NCI-H1694 treated with DMSO at 0.1 percent for 48 hours (cell line): ENCODE measurements around the gene BID.

Source experiments
- DNase-seq: peaks from one replicate; lab custom pipeline; 2025; lab: John Stamatoyannopoulos, UW

The BID gene

DNA sequence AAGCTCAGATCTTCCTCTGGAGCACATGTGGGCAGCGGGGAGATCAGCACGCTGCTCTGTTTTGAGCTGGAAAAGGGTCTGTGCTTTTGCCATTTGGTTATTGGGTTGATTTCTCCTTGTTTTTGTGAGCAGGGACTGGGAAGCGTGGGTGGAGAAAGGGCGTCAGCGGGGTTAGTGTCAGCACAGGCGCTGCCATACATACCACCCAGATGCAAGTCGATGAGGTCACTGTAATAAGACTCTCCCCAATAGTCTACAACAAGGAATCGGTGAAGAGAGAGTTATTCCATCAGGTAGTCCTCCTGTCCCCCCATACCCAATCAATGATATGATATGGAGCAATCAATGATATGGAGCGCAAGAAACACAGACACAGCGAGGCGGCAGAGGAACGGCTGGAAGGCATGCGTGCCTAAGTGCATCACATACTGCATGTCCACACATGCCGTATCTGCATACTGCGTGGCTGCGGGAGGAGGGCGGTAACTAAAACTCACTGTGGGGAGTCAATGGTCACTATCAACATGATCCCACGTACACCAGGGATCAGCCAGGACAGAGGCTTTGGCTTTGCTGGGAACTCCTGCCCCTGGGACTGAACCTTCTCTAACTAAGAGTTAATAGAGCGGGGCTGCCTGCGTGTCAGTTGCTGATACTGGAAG lies 29.5 kb upstream of the BID start:
- no peak for DNase-seq

DNA sequence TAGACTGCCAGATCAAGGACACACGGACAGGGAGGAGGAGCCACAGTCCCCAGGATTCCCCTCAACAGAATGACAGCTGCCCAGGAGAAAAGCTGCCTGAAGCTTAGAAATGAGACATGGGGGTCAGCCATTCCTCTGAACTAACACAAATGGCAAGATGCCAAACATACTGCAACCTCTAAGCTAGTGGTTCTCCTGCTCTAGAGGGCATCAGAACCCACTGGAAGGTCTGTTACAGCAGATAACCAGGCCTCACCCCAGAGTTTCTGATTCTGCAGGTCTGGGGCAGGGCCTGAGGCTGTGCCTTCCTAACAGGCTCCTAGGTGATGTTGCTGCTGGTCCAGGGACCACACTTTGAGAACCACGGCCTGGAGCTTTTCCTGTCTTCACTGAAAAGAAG lies 28.6 kb upstream of the BID start:
- DNase-seq = no peak

DNA sequence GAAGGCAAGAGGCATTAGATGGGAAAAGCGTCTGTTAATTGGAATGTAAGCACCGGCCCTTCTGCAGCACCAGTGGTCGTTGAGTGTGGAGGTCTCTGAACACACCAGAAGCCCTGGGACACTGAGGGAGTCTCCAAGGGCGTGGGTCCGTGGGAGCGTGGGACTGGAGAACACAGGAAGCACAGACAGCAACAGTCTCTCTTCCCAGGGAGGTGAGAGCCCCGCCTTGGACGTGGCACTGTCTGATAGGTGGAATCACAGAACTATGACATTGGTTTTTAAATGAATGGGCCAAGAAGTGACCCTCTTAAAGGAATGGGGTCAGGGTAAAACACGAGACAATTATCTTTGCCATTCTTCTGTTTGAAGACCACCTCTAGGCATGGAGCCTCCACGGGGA lies 28.1 kb upstream of the BID start:
- DNase-seq = no peak

DNA sequence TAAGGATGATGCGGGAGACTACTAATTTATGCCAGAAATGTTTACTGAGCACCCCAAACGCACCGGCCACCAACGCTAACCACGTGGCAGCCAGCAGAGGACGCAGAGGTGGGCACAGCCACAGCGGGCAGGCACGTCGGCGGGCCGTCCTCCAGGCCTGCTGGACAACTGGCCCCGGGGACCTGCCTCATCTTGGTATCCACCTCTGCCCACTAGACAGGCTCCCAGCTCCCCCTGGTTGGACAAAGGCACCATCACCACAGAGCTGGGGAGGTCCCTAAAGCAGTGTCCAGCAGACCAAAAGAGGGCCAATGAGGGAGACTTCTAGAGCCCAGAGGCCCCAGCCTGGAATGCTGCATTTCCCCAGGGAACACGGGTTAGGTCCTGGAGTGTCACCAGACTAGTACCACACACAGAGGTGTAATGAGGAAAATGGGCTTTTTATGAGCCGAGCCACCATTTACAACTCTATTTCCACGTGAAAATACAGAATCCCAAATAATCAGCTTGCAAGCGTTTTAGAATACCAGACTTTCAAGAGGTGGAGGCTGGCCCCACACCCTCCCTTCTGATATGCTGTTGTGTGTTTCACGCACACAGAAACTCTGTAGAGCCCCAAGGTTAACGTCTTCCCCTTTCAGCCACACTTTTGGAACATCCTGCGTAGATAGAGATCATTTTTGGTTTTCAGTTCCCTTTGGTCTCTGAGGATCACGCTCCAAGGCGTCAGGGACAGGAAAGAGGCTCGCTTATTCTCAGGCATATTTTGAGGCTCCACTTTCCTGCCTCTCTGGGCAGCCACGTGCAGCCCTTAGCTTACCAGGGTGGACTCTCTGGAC lies 23.7 kb upstream of the BID start:
- no peak for DNase-seq

DNA sequence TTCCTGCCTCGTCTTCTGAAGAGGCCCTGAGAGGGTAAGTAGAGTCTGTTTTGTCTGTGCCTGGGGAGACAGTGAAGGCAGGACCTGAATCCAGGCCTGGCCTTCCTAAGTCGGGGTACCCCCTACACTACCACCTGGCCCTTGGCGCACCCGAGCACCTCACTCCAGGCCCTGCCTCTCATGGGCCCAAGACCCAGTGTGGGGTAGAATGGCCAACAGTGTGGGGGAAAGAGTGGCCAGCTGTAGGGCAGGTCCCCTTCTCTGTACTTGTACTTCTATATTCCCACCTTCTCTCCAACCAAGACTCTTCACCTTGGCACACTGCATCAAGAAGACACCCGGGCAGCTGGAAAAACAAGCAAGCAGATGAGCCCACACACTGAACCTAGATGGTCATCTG lies 22.4 kb upstream of the BID start:
- no peak for DNase-seq

DNA sequence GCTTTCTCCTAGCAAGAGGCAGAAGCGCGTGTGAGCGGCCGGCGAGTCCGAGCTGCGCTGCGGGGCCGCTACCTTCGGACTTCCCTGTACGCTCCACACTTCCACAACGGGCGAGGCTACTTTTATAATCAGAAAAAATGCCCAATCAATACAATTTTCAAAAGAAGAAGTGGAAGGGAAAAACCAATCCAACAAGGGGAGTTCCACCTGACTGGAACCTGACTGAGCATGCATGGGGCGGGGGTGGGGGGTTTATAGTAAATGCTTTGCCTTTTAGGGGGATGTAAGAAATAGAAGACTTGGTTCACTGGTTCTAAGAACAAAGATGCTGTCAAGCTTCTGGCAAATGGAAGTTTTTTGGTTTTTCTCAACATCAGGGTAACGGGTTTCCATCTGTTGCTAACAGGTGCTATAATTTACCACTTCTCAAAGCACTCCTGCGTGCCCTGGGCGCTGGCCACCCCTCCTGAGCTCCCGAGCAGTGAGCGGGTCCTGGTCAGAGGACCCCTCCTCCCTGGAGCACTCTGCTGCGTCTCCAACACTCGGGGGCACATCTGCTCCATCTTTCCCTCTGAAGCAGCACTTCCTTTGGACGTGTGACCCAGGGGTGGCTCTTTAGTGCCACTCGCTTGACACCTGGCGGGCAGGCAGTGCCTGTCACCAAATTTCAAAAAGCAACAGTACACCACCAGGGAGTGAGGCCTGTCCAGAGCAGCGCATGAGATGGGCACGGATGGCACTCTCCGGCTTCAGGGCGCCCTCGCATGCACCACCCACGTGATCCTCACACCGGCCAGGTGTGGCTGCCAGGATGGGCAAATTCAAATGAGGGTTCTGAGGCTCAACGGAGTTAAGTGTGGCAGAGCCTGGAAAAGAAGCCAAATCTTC lies 21.6 kb upstream of the BID start:
- no peak for DNase-seq

DNA sequence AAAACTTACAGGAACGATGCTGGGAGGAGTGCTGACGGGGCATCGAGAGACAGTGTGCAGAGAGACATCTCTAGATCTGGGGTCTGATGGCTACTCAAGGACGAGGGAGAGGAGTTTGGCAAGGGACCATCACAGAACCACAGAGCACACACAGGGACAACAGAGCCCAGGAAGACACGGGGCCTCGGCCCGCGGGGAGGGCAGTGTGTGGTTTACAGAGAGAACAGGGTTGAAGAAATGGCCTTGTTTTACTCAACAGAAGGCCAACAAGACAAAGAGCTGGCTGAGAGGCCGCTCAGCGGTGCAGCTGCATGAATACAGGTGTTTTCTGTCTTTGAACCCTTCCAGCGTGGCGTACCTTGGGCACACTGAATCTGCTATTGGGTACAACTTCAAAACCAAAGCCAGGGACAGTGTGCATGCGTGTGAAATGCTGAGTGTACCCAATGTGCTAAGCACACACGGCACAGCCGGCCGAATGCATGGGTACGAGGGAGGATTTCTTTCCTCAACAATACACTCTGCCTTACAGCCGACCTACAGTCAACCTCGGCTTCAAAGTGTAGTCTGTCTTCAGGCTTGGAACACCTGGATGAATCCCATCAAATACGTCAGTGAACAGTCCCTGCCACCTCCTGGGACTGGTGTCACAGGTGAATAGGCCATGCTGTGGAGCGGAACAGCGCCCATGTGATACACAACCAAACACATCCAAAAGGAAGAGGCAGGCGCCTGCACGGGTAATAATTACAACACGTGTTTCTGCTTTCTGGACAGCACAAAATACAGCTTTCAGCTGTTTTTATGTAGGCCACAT lies 20.7 kb upstream of the BID start:
- no peak for DNase-seq

DNA sequence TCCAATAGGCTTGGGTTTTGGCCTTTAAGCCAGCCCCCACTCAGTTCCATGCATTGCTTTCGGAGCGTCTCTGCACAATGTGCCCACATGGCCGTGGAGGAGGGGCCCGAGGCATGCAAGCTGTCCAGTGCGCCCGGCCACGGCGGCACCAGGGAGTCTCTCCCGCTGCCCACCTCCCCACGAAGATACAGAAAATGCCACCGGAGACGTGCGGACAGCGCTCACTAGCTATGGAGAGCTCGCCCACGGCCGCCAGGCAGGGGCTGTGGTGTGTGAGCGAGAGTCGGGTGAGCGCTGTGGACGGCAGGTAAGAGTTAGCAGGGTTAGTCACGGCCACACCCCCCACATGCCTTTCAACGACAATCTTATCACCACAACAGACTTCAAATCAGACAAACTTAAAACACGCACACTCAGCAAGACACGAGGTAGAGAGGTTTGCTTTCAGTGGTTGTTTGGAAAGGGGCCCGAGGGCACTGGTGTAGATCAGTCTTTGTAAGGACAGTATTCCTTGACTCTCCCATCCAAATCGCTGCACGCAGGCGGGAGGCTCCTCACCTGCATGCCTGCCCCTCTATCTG lies 18.7 kb upstream of the BID start:
- DNase-seq = no peak

DNA sequence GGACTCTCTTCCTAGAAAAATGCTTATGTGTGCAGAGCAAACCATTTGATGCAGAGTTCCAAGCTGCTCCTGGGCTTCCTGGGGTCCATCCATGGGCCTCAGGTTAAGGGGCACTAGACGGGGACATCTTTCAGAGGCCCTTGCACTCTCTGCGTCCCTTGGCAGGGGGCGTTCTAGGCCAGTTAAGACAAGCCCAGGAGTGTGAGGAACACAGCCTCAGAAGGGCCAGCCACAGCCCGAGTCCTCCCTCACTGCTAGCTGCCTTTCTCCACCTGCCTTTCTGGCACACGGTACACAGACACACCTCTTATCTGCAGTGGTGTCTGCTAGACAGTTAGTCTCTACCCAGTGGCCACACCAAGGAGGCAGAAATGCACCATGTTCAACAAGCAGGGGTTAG lies 18.0 kb upstream of the BID start:
- no peak for DNase-seq

DNA sequence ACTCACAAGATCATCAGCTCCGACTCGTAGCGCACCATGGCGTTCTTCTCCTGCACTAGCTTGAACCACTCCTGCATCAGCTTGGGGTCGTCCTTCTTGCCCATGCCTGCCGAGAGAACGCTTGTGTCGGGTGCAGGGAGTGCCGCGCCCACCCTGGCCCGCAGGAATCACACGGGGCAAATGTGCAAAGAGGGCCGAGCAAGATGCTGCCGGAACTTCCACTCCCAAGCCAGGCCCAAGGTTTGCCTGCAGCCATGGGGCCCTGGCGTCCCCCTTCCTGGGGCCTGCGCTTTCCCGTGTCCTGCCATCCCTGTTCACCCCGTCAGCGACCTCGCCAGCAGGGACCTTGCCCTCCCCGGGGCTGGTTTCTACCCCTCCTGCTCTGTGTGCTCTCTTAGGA lies 16.9 kb upstream of the BID start:
- no peak for DNase-seq

DNA sequence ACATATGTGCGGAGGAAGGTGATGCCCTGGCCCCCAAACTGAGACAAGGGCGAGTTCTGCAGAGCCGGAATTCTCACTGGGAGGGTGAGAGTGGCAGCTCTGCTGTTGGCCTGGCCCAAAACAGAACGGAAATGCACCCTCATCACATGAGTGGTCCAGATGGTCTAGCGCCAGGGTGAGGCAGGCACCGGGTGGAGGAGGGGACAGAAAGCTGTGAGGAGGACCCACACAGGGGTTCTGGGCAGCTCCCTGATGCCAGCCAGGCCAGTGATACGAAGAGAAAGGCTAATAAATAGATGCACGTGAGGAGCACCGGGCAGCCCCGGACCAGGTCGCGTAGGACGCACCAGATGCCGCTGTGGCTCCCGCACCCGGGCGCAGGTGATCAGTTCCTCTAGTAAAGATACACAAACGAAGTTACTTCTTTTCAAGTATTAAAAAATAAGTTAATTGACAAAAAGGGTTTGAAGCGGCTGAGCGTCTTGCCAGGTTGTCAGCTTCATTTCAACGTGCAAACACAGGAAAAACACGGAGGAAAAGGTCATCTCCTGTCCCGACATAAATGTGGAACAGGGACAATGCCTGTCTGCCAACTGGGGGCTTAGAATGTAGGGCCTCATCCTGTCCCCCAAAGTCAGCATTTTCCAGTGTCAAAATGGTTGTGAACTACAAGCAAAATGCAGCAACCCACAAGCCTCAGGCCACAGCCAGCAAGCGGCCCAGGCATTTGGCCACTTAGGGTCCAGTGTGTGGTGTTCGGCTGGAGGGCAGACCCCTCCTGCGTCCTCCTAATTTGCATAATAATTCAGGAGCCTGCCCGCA lies 15.3 kb upstream of the BID start:
- DNase-seq = no peak

DNA sequence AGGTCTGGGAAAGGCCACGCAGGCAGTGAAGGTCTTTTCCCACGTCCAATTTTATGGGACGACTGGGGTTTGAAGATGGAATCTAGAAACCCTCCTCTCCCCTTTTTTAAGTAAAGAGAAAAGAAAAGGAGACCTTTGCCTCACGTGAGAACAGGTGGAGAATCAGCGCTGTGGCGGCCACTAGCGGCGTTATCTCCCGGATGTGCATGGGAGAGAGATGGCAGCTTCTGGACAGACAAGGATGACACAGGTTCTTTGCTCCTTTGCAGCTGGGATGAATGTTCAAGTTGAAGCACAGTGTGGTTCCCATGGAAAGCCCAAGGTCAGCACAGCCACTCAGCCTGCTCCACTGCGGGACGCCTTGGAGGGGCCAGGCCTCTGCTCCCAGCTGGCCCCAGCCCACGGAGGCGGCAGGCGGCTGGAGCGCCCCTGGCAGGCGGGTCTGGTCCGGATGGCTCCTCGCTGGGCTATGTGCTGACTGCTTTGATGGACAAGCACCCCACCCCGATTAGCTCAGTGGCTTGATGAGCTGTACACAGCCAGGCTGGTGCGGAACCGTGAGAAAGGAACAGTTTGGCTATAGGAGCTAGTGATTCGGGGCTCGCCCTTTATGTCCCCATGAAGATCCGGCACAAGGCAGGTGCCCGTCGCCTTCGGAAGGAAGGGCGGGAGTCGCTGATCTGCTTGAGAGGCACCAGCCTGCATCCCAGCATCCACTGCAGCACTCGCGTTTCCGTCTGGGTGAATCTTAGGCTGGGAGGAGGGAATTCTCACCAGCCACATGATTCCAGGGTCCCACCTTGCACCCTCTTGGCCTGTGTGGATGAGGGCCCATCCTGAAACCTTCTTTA lies 14.5 kb upstream of the BID start:
- no peak for DNase-seq

DNA sequence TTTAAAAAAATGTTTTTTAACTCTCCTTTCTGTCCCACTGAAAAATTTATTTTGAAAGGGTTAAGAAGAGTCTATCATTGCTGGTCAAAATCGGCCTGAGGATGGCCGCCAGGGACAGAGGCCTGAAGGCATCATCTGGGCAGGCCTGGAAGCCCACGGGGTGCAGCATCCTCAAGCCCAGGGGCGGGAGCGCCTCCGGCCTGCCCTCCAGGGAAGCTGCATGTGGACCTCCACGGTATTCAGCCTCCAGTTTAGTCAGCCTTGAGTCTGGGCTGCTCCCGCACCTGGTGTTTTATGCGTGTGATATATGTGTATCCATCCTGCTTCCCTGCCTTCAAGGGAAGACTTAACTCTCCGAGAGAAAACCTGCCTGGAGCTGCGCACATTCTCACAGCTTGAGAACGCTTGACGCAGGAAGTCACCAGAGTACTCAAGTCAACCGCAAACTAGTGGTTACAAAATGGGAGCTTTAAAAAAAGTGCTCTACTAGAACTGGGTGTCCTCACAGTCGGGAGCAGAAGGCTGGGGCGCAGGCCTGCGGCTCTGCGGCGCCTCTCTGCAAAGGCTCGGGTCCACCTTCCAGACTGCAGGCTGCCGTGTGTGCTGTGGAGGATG lies 13.6 kb upstream of the BID start:
- no peak for DNase-seq

DNA sequence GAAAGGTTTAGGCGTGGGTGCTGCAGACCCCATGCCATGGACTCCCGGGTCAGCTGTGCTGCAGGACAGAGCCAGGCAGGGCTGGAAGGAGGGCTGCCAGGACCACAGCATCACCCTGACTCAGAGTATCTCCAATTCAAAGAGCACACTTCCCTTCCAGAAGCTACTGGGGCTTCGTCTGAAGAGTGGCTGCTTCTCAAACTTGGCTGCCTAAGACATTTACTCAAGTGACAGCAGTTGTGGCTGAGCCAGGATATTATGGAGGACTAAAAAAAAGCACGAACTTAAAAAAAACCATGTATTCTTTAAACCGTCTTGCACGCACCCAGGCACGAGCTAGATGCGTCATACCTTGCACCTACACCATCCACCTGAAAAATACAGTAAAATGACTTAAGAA lies 13.0 kb upstream of the BID start:
- no peak for DNase-seq

DNA sequence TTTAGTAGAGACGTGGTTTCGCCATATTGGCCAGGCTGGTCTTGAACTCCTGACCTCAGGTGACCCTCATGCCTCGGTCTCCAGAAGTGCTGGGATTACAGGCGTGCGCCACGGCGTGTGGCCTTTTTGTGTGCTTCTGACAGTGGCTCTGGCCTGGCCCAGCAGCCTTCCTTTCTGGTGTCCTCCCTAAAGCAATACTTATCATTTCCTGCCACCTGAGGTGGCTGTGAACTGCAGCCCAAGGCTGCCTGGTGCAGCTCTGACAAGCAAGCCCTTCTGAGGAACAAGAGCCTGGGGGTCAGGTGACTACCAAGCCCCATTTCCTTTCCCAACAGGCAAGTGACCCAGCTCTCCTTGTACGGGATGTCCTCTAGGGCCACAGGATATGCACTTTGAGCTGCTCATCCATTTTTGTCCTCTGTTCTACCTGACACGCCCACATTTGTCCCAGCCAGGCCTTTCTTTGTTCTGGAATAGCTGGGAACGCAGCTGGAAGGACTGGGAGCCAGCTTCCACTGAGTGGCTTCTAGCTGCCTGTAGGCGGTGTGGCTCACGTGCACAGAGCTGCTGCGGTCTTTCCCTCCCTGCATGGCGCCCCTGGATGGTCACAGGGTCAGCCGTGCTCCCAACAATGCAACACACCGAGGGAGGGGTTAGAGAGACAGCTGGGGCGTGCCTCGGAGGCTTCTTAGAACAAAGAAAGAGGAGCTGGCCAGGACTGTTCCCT lies 12.3 kb upstream of the BID start:
- DNase-seq = no peak

DNA sequence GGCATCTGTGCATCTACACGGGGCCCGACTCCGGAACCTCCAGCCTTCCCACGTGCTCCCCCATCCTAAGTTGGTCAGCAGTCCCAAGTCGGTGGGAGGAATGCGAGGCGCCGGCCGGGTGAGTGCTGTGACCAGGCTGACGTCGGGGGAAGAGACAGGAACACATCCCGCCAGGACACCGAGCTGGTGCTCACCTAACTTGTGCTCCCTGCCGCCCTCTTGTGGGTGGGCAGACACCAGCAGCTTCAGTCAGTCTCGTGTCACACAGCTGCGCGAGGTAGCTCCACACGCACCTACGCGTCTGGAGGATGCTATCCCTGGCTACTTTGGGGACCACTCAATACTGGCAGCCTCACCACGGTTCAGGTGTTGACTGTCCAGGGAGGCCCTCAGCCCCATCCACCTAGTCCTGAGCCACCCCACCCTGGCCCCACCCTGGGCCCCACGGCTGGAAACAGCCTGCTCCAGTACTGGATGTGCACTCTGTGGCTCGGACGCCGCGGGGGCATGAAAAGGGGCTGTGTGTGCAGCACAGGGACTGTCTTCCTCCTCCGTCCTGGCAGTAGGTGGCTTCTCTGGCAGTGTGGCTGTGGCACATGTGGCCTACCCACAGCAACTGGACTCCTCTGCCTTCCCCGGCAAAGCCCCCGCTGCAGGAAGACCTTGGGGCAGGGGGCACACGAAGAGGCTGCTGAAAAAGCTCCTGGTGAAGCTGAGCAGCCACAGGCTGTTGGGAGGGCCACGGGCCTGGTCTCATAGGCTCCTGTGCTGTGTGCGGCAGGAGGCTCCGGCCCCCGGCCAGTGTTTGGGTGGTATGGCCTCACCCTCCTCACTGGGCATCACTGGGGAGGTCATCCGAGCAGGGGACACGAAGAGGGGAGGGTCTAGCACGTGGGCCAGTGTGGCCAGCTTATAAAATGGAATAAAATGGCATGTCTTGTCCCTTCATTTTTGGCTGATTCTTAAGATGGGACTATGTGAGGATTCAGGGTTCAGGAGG lies 11.2 kb upstream of the BID start:
- no peak for DNase-seq

DNA sequence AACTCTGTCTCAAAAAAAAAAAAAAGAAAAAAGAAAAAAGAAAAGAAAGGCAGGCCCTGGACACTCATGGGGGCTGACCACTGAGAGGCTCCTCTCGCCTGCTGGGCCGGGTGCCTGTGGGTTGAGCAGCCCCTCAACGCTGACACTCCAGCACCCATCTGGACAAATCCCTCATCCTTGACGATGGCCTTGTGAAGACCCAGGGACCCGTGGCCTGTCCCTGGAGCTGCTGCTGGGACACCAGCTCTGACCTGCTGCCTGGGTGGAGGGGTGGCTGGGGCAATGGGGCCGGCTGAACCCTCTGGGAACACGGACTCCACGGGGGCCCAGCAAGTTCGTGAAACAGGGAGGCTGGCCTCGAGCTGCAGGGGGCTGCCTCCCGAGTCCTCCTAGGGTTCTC lies 10.5 kb upstream of the BID start:
- no peak for DNase-seq
